ENCODE results near the gene PLCL2. TPM values are rescaled to one million over a fixed set of nuclear protein-coding genes. Genes with fewer than 3 reads are reported as not detected.

The PLCL2 gene
- total RNA-seq, 1 experiment from 2014 or later: 0.92 TPM

- Histone ChIP-seq H3K27ac (ENCODE audit: low read depth, low read length, poor library complexity, severe bottlenecking) (no peak overlapping the region), H3K36me3 (ENCODE audit: insufficient read depth, low read length, poor library complexity, severe bottlenecking) (no peaks in the 10 kb centered on the region), H3K4me1 (ENCODE audit: insufficient read depth, low read length, poor library complexity, severe bottlenecking) (peaks cover 10% of the 10 kb centered on the region), H3K4me3 (ENCODE audit: low read depth, low read length, poor library complexity, severe bottlenecking) (no peak overlapping the region), H3K27me3 (replicated peaks; ENCODE audit: insufficient read depth, low read depth, low read length, poor library complexity) (no peaks in the 10 kb centered on the region), H3K9me3 (ENCODE audit: low read depth, low read length, poor library complexity, severe bottlenecking) (no peaks in the 10 kb centered on the region)
- ChIA-PET POLR2A (ENCODE audit: low non-redundant PET) (interaction anchor here (0.6 kb wide), 1 partner anchor 23 kb away, joined by 3 read pairs; no protein-coding TSS in a partner anchor), CTCF (no interaction called here)
- TF ChIP-seq CTCF (conservative IDR thresholded peaks at IDR 0.05; ENCODE audit: low read depth, low read length) (no peak), EZH2 (IDR thresholded peaks at IDR 0.05; ENCODE audit: borderline replicate concordance, low read depth, low read length, poor library complexity, severe bottlenecking) (no peak)
- intact Hi-C loops (cut with micrococcal nuclease; ENCODE audit: unreplicated experiment): no loop called here
- no TSS peak for BruUV-seq (replicated peaks)
- DNase-seq (ENCODE audit: low spot score): no peak
Measured at GRCh38 chr3:16848007-16848406, 36.7 kb upstream of the PLCL2 start.

GRCh38 chr3:16849229-16849628, 35.5 kb upstream of the PLCL2 start:
- intact Hi-C loops (cut with micrococcal nuclease; ENCODE audit: unreplicated experiment): no loop called here
- ChIA-PET CTCF (no interaction called here), POLR2A (ENCODE audit: low non-redundant PET) (no interaction called here)

DNA sequence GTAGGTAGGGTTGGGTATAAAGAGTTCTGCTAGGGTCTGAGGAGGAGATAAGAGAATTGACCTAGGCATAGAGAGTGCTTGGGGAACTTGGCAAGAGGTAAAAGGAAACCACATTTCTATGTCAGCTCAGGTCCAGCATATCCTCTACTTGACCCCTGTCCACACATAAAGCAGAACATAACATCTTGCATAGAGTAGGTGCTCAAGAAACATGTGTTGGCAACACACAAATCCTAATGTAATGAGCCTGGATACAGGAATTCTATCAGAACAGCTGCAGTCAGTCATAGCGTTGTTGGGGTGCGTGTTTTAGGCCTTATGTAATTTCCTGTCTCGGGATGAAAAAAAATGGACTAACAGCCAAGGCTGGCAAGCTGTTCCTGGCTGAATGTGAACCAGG, 35.0 kb upstream of the PLCL2 start:
- Histone ChIP-seq H3K27ac (ENCODE audit: low read depth, low read length, poor library complexity, severe bottlenecking) (no peak overlapping the region), H3K4me3 (ENCODE audit: low read depth, low read length, poor library complexity, severe bottlenecking) (no peak overlapping the region), H3K9me3 (ENCODE audit: low read depth, low read length, poor library complexity, severe bottlenecking) (no peaks in the 10 kb centered on the region), H3K27me3 (replicated peaks; ENCODE audit: insufficient read depth, low read depth, low read length, poor library complexity) (no peaks in the 10 kb centered on the region), H3K4me1 (ENCODE audit: insufficient read depth, low read length, poor library complexity, severe bottlenecking) (peaks cover 10% of the 10 kb centered on the region), H3K36me3 (ENCODE audit: insufficient read depth, low read length, poor library complexity, severe bottlenecking) (no peaks in the 10 kb centered on the region)
- no peak for TF ChIP-seq EZH2 (IDR thresholded peaks at IDR 0.05; ENCODE audit: borderline replicate concordance, low read depth, low read length, poor library complexity, severe bottlenecking)
- BruUV-seq (replicated peaks): no TSS peak
- DNase-seq (ENCODE audit: low spot score): peak; percentile 39
- intact Hi-C loops (cut with micrococcal nuclease; ENCODE audit: unreplicated experiment): no loop called here
- POLR2A ChIA-PET (ENCODE audit: low non-redundant PET): no interaction called here
- CTCF ChIA-PET: no interaction called here

More at GRCh38 chr3:16849229-16849628, 35.5 kb upstream of the PLCL2 start:
- Histone ChIP-seq H3K9me3 (ENCODE audit: low read depth, low read length, poor library complexity, severe bottlenecking) (no peaks in the 10 kb centered on the region), H3K27me3 (replicated peaks; ENCODE audit: insufficient read depth, low read depth, low read length, poor library complexity) (no peaks in the 10 kb centered on the region), H3K36me3 (ENCODE audit: insufficient read depth, low read length, poor library complexity, severe bottlenecking) (no peaks in the 10 kb centered on the region), H3K4me3 (ENCODE audit: low read depth, low read length, poor library complexity, severe bottlenecking) (no peak overlapping the region), H3K4me1 (ENCODE audit: insufficient read depth, low read length, poor library complexity, severe bottlenecking) (peaks cover 10% of the 10 kb centered on the region), H3K27ac (ENCODE audit: low read depth, low read length, poor library complexity, severe bottlenecking) (no peak overlapping the region)
- TF ChIP-seq EZH2 (IDR thresholded peaks at IDR 0.05; ENCODE audit: borderline replicate concordance, low read depth, low read length, poor library complexity, severe bottlenecking) (no peak), CTCF (conservative IDR thresholded peaks at IDR 0.05; ENCODE audit: low read depth, low read length) (no peak)
- no TSS peak for BruUV-seq (replicated peaks)
- peak; percentile 43 for DNase-seq (ENCODE audit: low spot score)

GRCh38 chr3:16855497-16855896, 29.3 kb upstream of the PLCL2 start:
- no peaks in the 10 kb centered on the region for H3K9me3 ChIP-seq (ENCODE audit: low read depth, low read length, poor library complexity, severe bottlenecking)
- no peak overlapping the region for H3K4me3 ChIP-seq (ENCODE audit: low read depth, low read length, poor library complexity, severe bottlenecking)
- CTCF ChIA-PET: no interaction called here
- H3K36me3 ChIP-seq (ENCODE audit: insufficient read depth, low read length, poor library complexity, severe bottlenecking): no peaks in the 10 kb centered on the region
- POLR2A ChIA-PET (ENCODE audit: low non-redundant PET): no interaction called here
- DNase-seq (ENCODE audit: low spot score): no peak
- no peaks in the 10 kb centered on the region for H3K4me1 ChIP-seq (ENCODE audit: insufficient read depth, low read length, poor library complexity, severe bottlenecking)
- TF ChIP-seq CTCF (conservative IDR thresholded peaks at IDR 0.05; ENCODE audit: low read depth, low read length) (no peak), EZH2 (IDR thresholded peaks at IDR 0.05; ENCODE audit: borderline replicate concordance, low read depth, low read length, poor library complexity, severe bottlenecking) (no peak)
- intact Hi-C loops (cut with micrococcal nuclease; ENCODE audit: unreplicated experiment): no loop called here
- no peak overlapping the region for H3K27ac ChIP-seq (ENCODE audit: low read depth, low read length, poor library complexity, severe bottlenecking)
- no peaks in the 10 kb centered on the region for H3K27me3 ChIP-seq (replicated peaks; ENCODE audit: insufficient read depth, low read depth, low read length, poor library complexity)
- no TSS peak for BruUV-seq (replicated peaks)
